HFFc6 (cell line): ENCODE results near the gene ARAP1. TPM values are rescaled to one million over a fixed set of nuclear protein-coding genes. Genes with fewer than 3 reads are reported as not detected.
A peak's percentile ranks its signal among the peaks of the same experiment; 100 is the strongest.

Source experiments
- DNase-seq: peaks from one replicate; pipeline ENCODE4 v3.0.0-alpha.2; 2018
- H3K27ac Mint-ChIP-seq: 2 replicates; pipeline ENCODE4 v1.8.0; 2020; ENCODE audit warnings: mild to moderate bottlenecking, mixed read lengths
- H3K27me3 Mint-ChIP-seq: 2 replicates; pipeline ENCODE4 v1.8.0; 2021; ENCODE audit warnings: mild to moderate bottlenecking, moderate library complexity, mixed read lengths; ENCODE audit not compliant: insufficient read depth
- H3K36me3 Mint-ChIP-seq: 2 replicates; pipeline ENCODE4 v1.8.0; 2021; ENCODE audit warnings: low read depth, mixed read lengths
- H3K4me1 Mint-ChIP-seq: 2 replicates; pipeline ENCODE4 v1.8.0; 2020; ENCODE audit warnings: low read depth, mixed read lengths
- H3K4me3 Mint-ChIP-seq: 2 replicates; pipeline ENCODE4 v1.8.0; 2020; ENCODE audit warnings: mild to moderate bottlenecking, moderate library complexity, mixed read lengths
- H3K9me3 Mint-ChIP-seq: 2 replicates; pipeline ENCODE4 v1.8.0; 2020; ENCODE audit warnings: mild to moderate bottlenecking, mixed read lengths
- long read RNA-seq: library from polyadenylated mRNA; unstranded; transcript quantifications from one replicate; pipeline ENCODE4 v2.0.0, GENCODE V29; 2019
- total RNA-seq, 6 experiments: library from RNA; stranded (reverse); fragmentation: NEBNext Ultra II Directional; extraction: Animal tissue kit (Norgen Biotek cat#: 25700); gene quantifications; 2 replicates in 1 of 6; 3 replicates in 5 of 6; pipeline ENCODE4 v1.2.3, GENCODE V29; 2021
- TF ChIP-seq, protein P1 (sequence below): fragments of 200-600 bp; sonication (generic); IDR thresholded peaks from 2 replicates; pipeline ENCODE4 v1.5.0; 2021; ENCODE audit warnings: antibody characterized with exemption, mild to moderate bottlenecking

ARAP1 gene
- total RNA-seq, result 10 to 100 TPM; 42.5 to 49.0 (median 46.8) TPM
- long read RNA-seq, full-length matches to known transcripts, result 4 of 18 reads
- long read RNA-seq, partial matches to known transcripts, result 12 of 18 reads
- long read RNA-seq, other reads (novel, unspliced or antisense), result 2 of 18 reads

DNA sequence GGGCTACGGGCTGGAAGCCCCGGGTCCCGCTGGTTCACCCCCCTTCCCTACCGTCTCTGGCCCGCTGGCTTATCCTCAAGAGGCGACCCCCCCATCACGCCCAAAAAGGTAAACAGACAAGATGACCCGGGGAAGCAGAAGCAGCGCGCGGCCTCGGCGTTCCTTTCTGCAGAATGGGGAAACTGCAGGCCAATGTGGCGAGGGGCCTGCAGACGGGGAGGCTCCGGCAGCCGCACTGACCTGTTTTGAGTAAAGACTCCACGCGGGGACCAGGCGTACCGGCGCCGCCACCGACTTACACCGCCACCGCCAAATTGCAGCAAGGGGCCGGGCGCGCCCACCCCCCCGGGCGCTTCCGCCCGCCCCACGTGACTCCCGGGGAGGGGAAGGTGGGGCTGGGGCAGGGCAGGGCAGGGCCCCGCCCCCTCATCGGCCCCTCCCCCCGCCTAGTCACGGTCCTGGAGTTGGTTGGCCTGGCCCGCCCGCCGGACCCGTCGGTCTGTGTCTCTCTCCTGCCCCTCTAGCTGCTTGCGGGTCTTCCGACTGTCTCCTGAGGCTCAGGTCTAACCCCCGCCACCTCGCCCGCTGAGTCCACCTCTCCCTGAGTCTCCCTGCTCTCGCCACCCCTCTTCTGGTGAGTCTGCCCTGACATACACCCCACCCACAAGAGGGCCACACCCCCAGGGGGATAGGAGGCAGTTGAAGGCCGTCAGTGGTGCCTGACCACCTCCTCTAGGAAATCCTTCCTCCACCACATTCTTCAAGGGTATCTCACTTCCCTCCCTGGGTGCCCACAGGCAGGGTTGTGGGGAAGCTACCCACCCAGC, at the start of gene ARAP1:
Gene ARAP1 (minus strand): TSS at position 321 of the 827 bp plus-strand sequence. CDS start 25,280 bp downstream, outside the sequence.
- Mint-ChIP-seq H3K27me3 (peaks cover 5% of the 10 kb centered on the region), H3K4me3 (peak within 1 kb of the TSS; percentile 96), H3K36me3 (peaks cover 5% of the 10 kb centered on the region; the same call in 1 of the 2 replicates), H3K9me3 (no peaks in the 10 kb centered on the region), H3K27ac (peak within 1 kb of the TSS; percentile 96), H3K4me1 (peaks cover 30% of the 10 kb centered on the region)
- TF ChIP-seq, protein P1, sequence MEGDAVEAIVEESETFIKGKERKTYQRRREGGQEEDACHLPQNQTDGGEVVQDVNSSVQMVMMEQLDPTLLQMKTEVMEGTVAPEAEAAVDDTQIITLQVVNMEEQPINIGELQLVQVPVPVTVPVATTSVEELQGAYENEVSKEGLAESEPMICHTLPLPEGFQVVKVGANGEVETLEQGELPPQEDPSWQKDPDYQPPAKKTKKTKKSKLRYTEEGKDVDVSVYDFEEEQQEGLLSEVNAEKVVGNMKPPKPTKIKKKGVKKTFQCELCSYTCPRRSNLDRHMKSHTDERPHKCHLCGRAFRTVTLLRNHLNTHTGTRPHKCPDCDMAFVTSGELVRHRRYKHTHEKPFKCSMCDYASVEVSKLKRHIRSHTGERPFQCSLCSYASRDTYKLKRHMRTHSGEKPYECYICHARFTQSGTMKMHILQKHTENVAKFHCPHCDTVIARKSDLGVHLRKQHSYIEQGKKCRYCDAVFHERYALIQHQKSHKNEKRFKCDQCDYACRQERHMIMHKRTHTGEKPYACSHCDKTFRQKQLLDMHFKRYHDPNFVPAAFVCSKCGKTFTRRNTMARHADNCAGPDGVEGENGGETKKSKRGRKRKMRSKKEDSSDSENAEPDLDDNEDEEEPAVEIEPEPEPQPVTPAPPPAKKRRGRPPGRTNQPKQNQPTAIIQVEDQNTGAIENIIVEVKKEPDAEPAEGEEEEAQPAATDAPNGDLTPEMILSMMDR, result no peak
- DNase-seq, result peak; percentile 51

DNA sequence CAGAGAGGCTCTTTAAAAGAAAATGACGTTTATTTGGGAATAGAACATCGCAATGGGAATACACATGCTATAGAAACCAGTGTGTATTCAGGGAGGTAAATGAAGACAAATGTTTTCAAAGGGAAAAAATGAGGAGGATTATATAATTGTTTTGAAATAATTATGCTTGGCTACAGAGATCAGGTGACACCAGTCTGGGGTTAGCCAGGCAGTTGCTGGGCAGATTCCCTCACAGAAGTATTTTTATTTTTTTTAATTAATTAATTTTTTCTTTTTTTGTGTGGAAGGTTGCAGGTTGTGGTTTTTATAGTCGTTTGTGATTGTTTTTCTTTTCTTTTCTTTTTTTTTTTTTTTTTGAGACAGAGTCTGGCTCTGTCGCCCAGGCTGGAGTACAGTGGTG, 47.2 kb upstream of the ARAP1 start:
- TF ChIP-seq, protein P1, result no peak
- Mint-ChIP-seq H3K27ac (no peak overlapping the region), H3K4me1 (peaks cover 6% of the 10 kb centered on the region), H3K4me3 (no peak overlapping the region), H3K27me3 (no peaks in the 10 kb centered on the region; the same call in 1 of the 2 replicates), H3K36me3 (no peaks in the 10 kb centered on the region), H3K9me3 (no peaks in the 10 kb centered on the region; the same call in 1 of the 2 replicates)
- DNase-seq, result no peak

DNA sequence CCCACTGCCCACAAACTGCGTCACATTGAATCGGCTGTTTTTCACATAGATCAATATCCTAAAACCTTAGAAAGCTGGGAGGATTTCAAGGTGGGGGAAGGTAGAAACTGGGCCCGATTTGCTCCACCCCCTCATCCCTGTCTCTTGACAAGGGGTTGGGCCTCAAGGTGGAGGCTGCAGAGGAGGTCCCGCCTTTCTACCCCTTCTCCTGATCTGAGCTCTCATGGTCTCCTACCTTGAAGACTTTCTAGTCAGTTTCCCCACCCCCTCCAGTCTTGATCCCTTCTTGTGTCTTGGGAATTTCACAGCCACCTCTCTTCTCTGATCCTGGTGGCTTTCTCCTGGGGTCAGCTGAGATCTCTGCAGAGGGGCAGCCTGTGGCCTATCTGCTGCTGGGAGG, 46.2 kb upstream of the ARAP1 start:
- Mint-ChIP-seq H3K36me3 (no peaks in the 10 kb centered on the region), H3K9me3 (no peaks in the 10 kb centered on the region; the same call in 1 of the 2 replicates), H3K27me3 (no peaks in the 10 kb centered on the region; the same call in 1 of the 2 replicates), H3K4me3 (no peak overlapping the region), H3K4me1 (peaks cover 15% of the 10 kb centered on the region), H3K27ac (no peak overlapping the region)
- no peak for DNase-seq
- TF ChIP-seq, protein P1, result no peak

DNA sequence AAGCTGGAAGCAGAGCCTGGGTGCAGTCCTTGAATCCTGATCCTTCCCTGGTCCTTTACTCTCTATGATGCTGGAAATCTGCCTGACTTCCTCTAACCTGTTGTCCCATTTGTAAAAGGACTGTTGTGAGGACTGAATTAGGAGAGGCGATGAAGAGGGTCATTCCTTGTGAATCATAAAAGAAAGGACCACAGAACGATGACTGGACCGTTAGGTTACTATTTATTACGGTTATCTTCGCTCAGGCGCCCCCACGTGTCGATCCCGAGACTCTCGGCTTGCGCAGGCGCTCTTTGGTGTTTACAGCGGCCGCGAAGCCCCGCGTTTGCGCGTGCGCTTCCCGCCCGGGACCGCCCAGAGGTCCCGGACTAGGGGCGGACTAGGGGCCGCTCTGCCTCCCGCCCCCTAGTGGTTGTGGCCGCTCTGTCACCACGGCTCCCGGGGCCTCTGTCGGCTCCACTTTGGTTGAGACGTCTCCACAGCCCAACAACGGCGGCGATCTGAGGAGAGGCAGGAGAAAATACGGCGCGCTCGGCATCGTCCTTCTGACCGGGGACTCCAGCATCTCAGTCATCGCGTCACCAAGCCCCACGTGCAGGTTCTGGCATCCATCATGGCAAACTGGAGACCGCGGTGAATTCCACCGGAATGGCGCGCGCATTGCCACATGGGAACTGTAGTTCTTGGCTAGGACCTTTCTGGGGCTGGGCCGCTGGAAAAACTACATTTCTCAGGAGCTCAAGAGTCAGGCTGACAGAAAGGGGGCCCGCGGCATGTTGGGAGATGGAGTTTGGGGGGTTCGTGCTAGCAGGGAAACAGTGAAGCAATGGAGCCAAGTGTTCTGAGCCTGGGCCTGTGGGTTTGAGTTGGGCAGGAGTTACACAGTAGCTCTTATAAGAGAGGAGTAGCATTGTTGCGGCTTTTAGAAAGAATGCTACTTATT, 41.5 kb upstream of the ARAP1 start, which contains the start of gene STARD10:
Gene STARD10 (minus strand): TSS at position 623 of the 943 bp plus-strand sequence. CDS start 12,866 bp downstream, outside the sequence.
- H3K9me3 Mint-ChIP-seq, result no peaks in the 10 kb centered on the region; the same call in 1 of the 2 replicates
- DNase-seq, result peak; percentile 89
- peak within 1 kb of the TSS; percentile 99 for H3K4me3 Mint-ChIP-seq
- no peaks in the 10 kb centered on the region for H3K36me3 Mint-ChIP-seq
- TF ChIP-seq, protein P1, result peak; percentile 100
- peaks cover 49% of the 10 kb centered on the region for H3K4me1 Mint-ChIP-seq
- no peaks in the 10 kb centered on the region; the same call in 1 of the 2 replicates for H3K27me3 Mint-ChIP-seq
- H3K27ac Mint-ChIP-seq, result peak within 1 kb of the TSS; percentile 96

DNA sequence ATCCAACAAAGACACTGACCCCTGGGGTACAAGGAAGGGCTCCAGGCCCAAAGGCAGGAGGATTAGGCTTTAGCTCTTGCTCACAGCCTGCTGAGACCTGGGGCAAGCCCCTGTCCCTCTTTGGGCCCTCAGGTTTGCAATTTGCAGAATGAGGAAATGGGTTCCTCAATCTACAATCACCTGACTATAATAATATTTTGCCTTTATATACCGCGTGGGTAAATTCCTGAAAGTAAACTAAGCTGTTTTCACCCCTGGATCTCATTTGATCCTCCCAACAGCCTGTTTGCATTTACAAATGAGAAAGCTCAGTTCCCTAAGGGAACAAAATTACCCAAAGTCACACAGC, 40.8 kb upstream of the ARAP1 start:
- no peaks in the 10 kb centered on the region; the same call in 1 of the 2 replicates for H3K27me3 Mint-ChIP-seq
- no peaks in the 10 kb centered on the region for H3K36me3 Mint-ChIP-seq
- peak overlapping the region; percentile 99 for H3K4me3 Mint-ChIP-seq
- TF ChIP-seq, protein P1, result no peak
- no peak for DNase-seq
- H3K9me3 Mint-ChIP-seq, result no peaks in the 10 kb centered on the region; the same call in 1 of the 2 replicates
- peaks cover 49% of the 10 kb centered on the region for H3K4me1 Mint-ChIP-seq
- H3K27ac Mint-ChIP-seq, result peak overlapping the region; percentile 96
